ENCODE data around the gene RNF208. TPM values are rescaled to one million over a fixed set of nuclear protein-coding genes. Genes with fewer than 3 reads are reported as not detected.

RNF208 gene
- polyA plus RNA-seq, 1 donor from 2014 or later: 1.5 TPM

- no peaks in the 10 kb centered on the region for H3K27me3 ChIP-seq (ENCODE audit: insufficient read depth, low read depth, low read length)
- no peak overlapping the region for H2AFZ ChIP-seq (ENCODE audit: low read depth, low read length)
- H4K20me1 ChIP-seq (ENCODE audit: insufficient read depth): no peaks in the 10 kb centered on the region
- no peaks in the 10 kb centered on the region for H3K36me3 ChIP-seq (ENCODE audit: insufficient read depth, low read length)
- H3K9me2 ChIP-seq (ENCODE audit: insufficient read depth, low read length): no peaks in the 10 kb centered on the region
- TF ChIP-seq, protein P1, sequence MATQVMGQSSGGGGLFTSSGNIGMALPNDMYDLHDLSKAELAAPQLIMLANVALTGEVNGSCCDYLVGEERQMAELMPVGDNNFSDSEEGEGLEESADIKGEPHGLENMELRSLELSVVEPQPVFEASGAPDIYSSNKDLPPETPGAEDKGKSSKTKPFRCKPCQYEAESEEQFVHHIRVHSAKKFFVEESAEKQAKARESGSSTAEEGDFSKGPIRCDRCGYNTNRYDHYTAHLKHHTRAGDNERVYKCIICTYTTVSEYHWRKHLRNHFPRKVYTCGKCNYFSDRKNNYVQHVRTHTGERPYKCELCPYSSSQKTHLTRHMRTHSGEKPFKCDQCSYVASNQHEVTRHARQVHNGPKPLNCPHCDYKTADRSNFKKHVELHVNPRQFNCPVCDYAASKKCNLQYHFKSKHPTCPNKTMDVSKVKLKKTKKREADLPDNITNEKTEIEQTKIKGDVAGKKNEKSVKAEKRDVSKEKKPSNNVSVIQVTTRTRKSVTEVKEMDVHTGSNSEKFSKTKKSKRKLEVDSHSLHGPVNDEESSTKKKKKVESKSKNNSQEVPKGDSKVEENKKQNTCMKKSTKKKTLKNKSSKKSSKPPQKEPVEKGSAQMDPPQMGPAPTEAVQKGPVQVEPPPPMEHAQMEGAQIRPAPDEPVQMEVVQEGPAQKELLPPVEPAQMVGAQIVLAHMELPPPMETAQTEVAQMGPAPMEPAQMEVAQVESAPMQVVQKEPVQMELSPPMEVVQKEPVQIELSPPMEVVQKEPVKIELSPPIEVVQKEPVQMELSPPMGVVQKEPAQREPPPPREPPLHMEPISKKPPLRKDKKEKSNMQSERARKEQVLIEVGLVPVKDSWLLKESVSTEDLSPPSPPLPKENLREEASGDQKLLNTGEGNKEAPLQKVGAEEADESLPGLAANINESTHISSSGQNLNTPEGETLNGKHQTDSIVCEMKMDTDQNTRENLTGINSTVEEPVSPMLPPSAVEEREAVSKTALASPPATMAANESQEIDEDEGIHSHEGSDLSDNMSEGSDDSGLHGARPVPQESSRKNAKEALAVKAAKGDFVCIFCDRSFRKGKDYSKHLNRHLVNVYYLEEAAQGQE (IDR thresholded peaks at IDR 0.05; ENCODE audit: borderline replicate concordance): no peak
- TF ChIP-seq RAD21 (conservative IDR thresholded peaks at IDR 0.05): no peak
- TF ChIP-seq, protein P2, sequence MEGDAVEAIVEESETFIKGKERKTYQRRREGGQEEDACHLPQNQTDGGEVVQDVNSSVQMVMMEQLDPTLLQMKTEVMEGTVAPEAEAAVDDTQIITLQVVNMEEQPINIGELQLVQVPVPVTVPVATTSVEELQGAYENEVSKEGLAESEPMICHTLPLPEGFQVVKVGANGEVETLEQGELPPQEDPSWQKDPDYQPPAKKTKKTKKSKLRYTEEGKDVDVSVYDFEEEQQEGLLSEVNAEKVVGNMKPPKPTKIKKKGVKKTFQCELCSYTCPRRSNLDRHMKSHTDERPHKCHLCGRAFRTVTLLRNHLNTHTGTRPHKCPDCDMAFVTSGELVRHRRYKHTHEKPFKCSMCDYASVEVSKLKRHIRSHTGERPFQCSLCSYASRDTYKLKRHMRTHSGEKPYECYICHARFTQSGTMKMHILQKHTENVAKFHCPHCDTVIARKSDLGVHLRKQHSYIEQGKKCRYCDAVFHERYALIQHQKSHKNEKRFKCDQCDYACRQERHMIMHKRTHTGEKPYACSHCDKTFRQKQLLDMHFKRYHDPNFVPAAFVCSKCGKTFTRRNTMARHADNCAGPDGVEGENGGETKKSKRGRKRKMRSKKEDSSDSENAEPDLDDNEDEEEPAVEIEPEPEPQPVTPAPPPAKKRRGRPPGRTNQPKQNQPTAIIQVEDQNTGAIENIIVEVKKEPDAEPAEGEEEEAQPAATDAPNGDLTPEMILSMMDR (IDR thresholded peaks at IDR 0.05; ENCODE audit: poor library complexity, severe bottlenecking): no peak
- no peak for TF ChIP-seq SMC3 (conservative IDR thresholded peaks at IDR 0.05; ENCODE audit: poor library complexity)
- TF ChIP-seq TAF1 (IDR thresholded peaks at IDR 0.05; ENCODE audit: low read depth): no peak
- no peak for TF ChIP-seq EP300 (conservative IDR thresholded peaks at IDR 0.05; ENCODE audit: poor library complexity, severe bottlenecking)
- TF ChIP-seq EZH2 (IDR thresholded peaks at IDR 0.05; ENCODE audit: borderline replicate concordance, insufficient read depth, low read length, poor library complexity, severe bottlenecking): no peak
- no peak for TF ChIP-seq MXI1 (conservative IDR thresholded peaks at IDR 0.05; ENCODE audit: poor library complexity, severe bottlenecking)
- no peak for TF ChIP-seq POLR2AphosphoS5 (IDR thresholded peaks at IDR 0.05)
- H3K4me3 ChIP-seq (ENCODE audit: low read length): no peak overlapping the region
- H3K79me2 ChIP-seq (replicated peaks; ENCODE audit: insufficient read depth, low read length): no peaks in the 10 kb centered on the region
- H3K4me2 ChIP-seq (ENCODE audit: low read length): no peak overlapping the region
- H3K9ac ChIP-seq (ENCODE audit: low read length): no peak overlapping the region
- H3F3A ChIP-seq (ENCODE audit: insufficient read depth, low read length, poor library complexity, severe bottlenecking): no peaks in the 10 kb centered on the region
- no peak overlapping the region for H3K27ac ChIP-seq (ENCODE audit: low read length)
- no peaks in the 10 kb centered on the region for H3K9me3 ChIP-seq (ENCODE audit: low read length)
Measured at GRCh38 chr9:137233143-137233980, 11.3 kb upstream of the RNF208 start.

DNA sequence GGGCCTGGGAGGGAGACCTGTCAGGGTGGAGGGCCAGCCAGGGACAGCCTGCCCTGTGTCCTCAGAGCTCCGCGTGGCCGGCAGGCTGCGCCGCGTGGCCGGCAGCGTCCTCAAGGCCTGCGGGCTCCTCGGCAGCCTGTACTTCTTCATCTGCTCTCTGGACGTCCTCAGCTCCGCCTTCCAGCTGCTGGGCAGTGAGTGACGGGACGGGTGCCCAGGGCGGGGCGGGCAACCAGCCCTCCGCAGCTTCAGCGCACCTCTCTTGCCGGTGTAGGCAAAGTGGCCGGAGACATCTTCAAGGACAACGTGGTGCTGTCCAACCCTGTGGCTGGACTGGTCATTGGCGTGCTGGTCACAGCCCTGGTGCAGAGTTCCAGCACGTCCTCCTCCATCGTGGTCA, 10.5 kb upstream of the RNF208 start:
- Histone ChIP-seq H3K27ac (ENCODE audit: low read length) (no peak overlapping the region), H3K36me3 (ENCODE audit: insufficient read depth, low read length) (no peaks in the 10 kb centered on the region), H3K79me2 (replicated peaks; ENCODE audit: insufficient read depth, low read length) (no peaks in the 10 kb centered on the region), H3K4me3 (ENCODE audit: low read length) (no peak overlapping the region), H3F3A (ENCODE audit: insufficient read depth, low read length, poor library complexity, severe bottlenecking) (no peaks in the 10 kb centered on the region), H3K9ac (ENCODE audit: low read length) (no peak overlapping the region), H2AFZ (ENCODE audit: low read depth, low read length) (no peak overlapping the region), H4K20me1 (ENCODE audit: insufficient read depth) (no peaks in the 10 kb centered on the region), H3K9me3 (ENCODE audit: low read length) (no peaks in the 10 kb centered on the region), H3K4me2 (ENCODE audit: low read length) (no peak overlapping the region), H3K27me3 (ENCODE audit: insufficient read depth, low read depth, low read length) (no peaks in the 10 kb centered on the region), H3K9me2 (ENCODE audit: insufficient read depth, low read length) (no peaks in the 10 kb centered on the region)
- TF ChIP-seq RAD21 (conservative IDR thresholded peaks at IDR 0.05) (no peak), SMC3 (conservative IDR thresholded peaks at IDR 0.05; ENCODE audit: poor library complexity) (no peak), POLR2AphosphoS5 (IDR thresholded peaks at IDR 0.05) (no peak), TAF1 (IDR thresholded peaks at IDR 0.05; ENCODE audit: low read depth) (no peak), EP300 (conservative IDR thresholded peaks at IDR 0.05; ENCODE audit: poor library complexity, severe bottlenecking) (no peak), EZH2 (IDR thresholded peaks at IDR 0.05; ENCODE audit: borderline replicate concordance, insufficient read depth, low read length, poor library complexity, severe bottlenecking) (no peak), MXI1 (conservative IDR thresholded peaks at IDR 0.05; ENCODE audit: poor library complexity, severe bottlenecking) (no peak)
- TF ChIP-seq, protein P1 (IDR thresholded peaks at IDR 0.05; ENCODE audit: borderline replicate concordance): no peak
- TF ChIP-seq, protein P2 (IDR thresholded peaks at IDR 0.05; ENCODE audit: poor library complexity, severe bottlenecking): no peak
